SU-DHL-6 (cell line): Measurements from ENCODE around the gene FGF8.
"Not testable (repeated sequence)": the region's sequence is repeated elsewhere in the genome, so short reads cannot be mapped to it uniquely, and the experiment has no call there.

ENCODE experiments used
- H2AFZ ChIP-seq: fragments of 200-600 bp; sonication (generic); 2 replicates; pipeline ENCODE4 v1.6.1; 2014; ENCODE audit warnings: low read depth, mild to moderate bottlenecking, moderate library complexity, mixed read lengths, antibody characterized with exemption, low read length; ENCODE audit not compliant: severe bottlenecking
- H3F3A ChIP-seq: fragments of 200-600 bp; shearing (Covaris generic); 2 replicates; pipeline ENCODE4 v1.6.0; 2016; ENCODE audit warnings: antibody characterized with exemption, mild to moderate bottlenecking; ENCODE audit not compliant: insufficient read depth
- H3K27ac ChIP-seq: fragments of 200-600 bp; sonication (generic); 2 replicates; pipeline ENCODE4 v1.5.1; 2016; ENCODE audit warnings: low read depth, mild to moderate bottlenecking, low read length, moderate library complexity, mixed read lengths
- H3K27me3 ChIP-seq: fragments of 200-600 bp; sonication (generic), shearing (Covaris generic); 2 replicates; pipeline ENCODE4 v1.6.0; 2014; ENCODE audit warnings: mild to moderate bottlenecking, low read length
- H3K36me3 ChIP-seq: fragments of 200-600 bp; sonication (generic); 2 replicates; pipeline ENCODE4 v1.6.1; 2014; ENCODE audit warnings: mild to moderate bottlenecking, low read length, mixed read lengths
- H3K4me2 ChIP-seq: fragments of 300-600, 200-600 bp; shearing (Covaris generic), sonication (generic); 2 replicates; pipeline ENCODE4 v1.6.0; 2014; ENCODE audit warnings: low read length, low read depth, mild to moderate bottlenecking; ENCODE audit not compliant: poor library complexity, severe bottlenecking
- H3K4me3 ChIP-seq: fragments of 200-600 bp; sonication (generic); 2 replicates; pipeline ENCODE4 v1.5.1; 2014; ENCODE audit warnings: antibody characterized with exemption, low read length, mild to moderate bottlenecking, mixed read lengths; ENCODE audit not compliant: insufficient read depth, poor library complexity, severe bottlenecking
- H3K79me2 ChIP-seq: fragments of 200-600 bp; sonication (generic); 2 replicates; pipeline ENCODE4 v1.6.1; 2014; ENCODE audit warnings: mild to moderate bottlenecking, low read length, moderate library complexity; ENCODE audit not compliant: insufficient read depth
- H3K9ac ChIP-seq: fragments of 200-600 bp; sonication (generic); 2 replicates; pipeline ENCODE4 v1.7.0; 2014; ENCODE audit warnings: mild to moderate bottlenecking, low read length
- H3K9me2 ChIP-seq: fragments of 200-600 bp; sonication (generic); replicated peaks from 2 replicates; pipeline ENCODE4 v1.6.1; 2014; ENCODE audit warnings: low read length; ENCODE audit not compliant: insufficient read depth
- H3K9me3 ChIP-seq: fragments of 200-600 bp; sonication (generic); 2 replicates; pipeline ENCODE4 v1.6.1; 2014; ENCODE audit warnings: low read length, mixed read lengths; ENCODE audit not compliant: insufficient read depth
- H4K20me1 ChIP-seq: fragments of 200-600 bp; sonication (generic); 2 replicates; pipeline ENCODE4 v1.6.1; 2014; ENCODE audit warnings: low read depth, mild to moderate bottlenecking, antibody characterized with exemption, low read length, moderate library complexity, mixed read lengths
- CTCF ChIP-seq: fragments of 200-600 bp; sonication (generic); IDR thresholded peaks from one replicate; pipeline ENCODE4 v1.5.1; 2017; ENCODE audit warnings: antibody characterized with exemption, mild to moderate bottlenecking, low read length, moderate library complexity; ENCODE audit not compliant: insufficient read depth, poor library complexity, severe bottlenecking
- EZH2phosphoT487 ChIP-seq: fragments of 200-600 bp; sonication (generic), shearing (Covaris generic); conservative IDR thresholded peaks from 2 replicates; pipeline ENCODE4 v1.6.1; 2018; ENCODE audit warnings: mild to moderate bottlenecking, antibody characterized with exemption, low read length, moderate library complexity, mixed read lengths

FGF8 gene

GRCh38 chr10:101793526-101793925, 17.6 kb upstream of the FGF8 start:
- H2AFZ ChIP-seq = no peak overlapping the region
- peaks cover 45% of the 10 kb centered on the region for H3K36me3 ChIP-seq
- no peaks in the 10 kb centered on the region for H3K9me3 ChIP-seq
- 0 out of 2 replicates have a peak, but pooled peaks cover 9% of the 10 kb centered on the region for H4K20me1 ChIP-seq
- TF ChIP-seq CTCF (no peak), EZH2phosphoT487 (no peak)
- H3K9ac ChIP-seq = no peak overlapping the region
- peaks cover 8% of the 10 kb centered on the region; the same call in 1 of the 2 replicates for H3K79me2 ChIP-seq
- H3K27me3 ChIP-seq = no peaks in the 10 kb centered on the region
- H3F3A ChIP-seq = 0 out of 2 replicates have a peak, but pooled peaks cover 5% of the 10 kb centered on the region
- H3K27ac ChIP-seq = no peak overlapping the region
- H3K4me3 ChIP-seq = no peak overlapping the region
- no peaks in the 10 kb centered on the region for H3K9me2 ChIP-seq
- no peak overlapping the region for H3K4me2 ChIP-seq

GRCh38 chr10:101789686-101790085, 13.8 kb upstream of the FGF8 start:
- H3K36me3 ChIP-seq = peaks cover 22% of the 10 kb centered on the region; the same call in 1 of the 2 replicates
- H3K9me3 ChIP-seq = no peaks in the 10 kb centered on the region
- no peaks in the 10 kb centered on the region for H3K9me2 ChIP-seq
- peaks cover 21% of the 10 kb centered on the region for H3F3A ChIP-seq
- no peak overlapping the region for H3K4me2 ChIP-seq
- no peak overlapping the region for H3K27ac ChIP-seq
- H3K79me2 ChIP-seq = no peaks in the 10 kb centered on the region
- H3K27me3 ChIP-seq = no peaks in the 10 kb centered on the region
- no peak overlapping the region for H3K4me3 ChIP-seq
- no peaks in the 10 kb centered on the region for H4K20me1 ChIP-seq
- no peak overlapping the region for H2AFZ ChIP-seq
- TF ChIP-seq CTCF (no peak), EZH2phosphoT487 (no peak)
- H3K9ac ChIP-seq = no peak overlapping the region

- H3K9ac ChIP-seq, H3K27me3 ChIP-seq, H3K9me3 ChIP-seq, H3K79me2 ChIP-seq, H2AFZ ChIP-seq, H3K4me3 ChIP-seq, H3K4me2 ChIP-seq, H3K27ac ChIP-seq, H4K20me1 ChIP-seq, H3K9me2 ChIP-seq: not testable (repeated sequence)
- Histone ChIP-seq H3F3A (peaks cover 26% of the 10 kb centered on the region), H3K36me3 (peaks cover 22% of the 10 kb centered on the region; the same call in 1 of the 2 replicates)
Observed at GRCh38 chr10:101789231-101789630, 13.3 kb upstream of the FGF8 start.

- peaks cover 2% of the 10 kb centered on the region; the same call in 1 of the 2 replicates for H3K36me3 ChIP-seq
Observed at GRCh38 chr10:101785801-101786200, 9.9 kb upstream of the FGF8 start.

More at GRCh38 chr10:101785801-101786200, 9.9 kb upstream of the FGF8 start:
- H4K20me1 ChIP-seq = no peaks in the 10 kb centered on the region; the same call in 1 of the 2 replicates
- no peak overlapping the region for H3K9ac ChIP-seq
- H3K79me2 ChIP-seq = no peaks in the 10 kb centered on the region; the same call in 1 of the 2 replicates
- no peak overlapping the region for H3K4me2 ChIP-seq
- TF ChIP-seq EZH2phosphoT487 (no peak), CTCF (no peak)
- H2AFZ ChIP-seq = no peak overlapping the region
- no peaks in the 10 kb centered on the region for H3K9me3 ChIP-seq
- peaks cover 31% of the 10 kb centered on the region for H3F3A ChIP-seq
- no peak overlapping the region for H3K27ac ChIP-seq
- no peaks in the 10 kb centered on the region for H3K27me3 ChIP-seq
- no peaks in the 10 kb centered on the region for H3K9me2 ChIP-seq
- H3K4me3 ChIP-seq = no peak overlapping the region
